Activated CD8-positive, alpha-beta memory T cell treated with anti-CD3 and anti-CD28 coated beads for 1 hour (primary cell): ENCODE results near the gene YY1AP1.
"Not testable (repeated sequence)": the region's sequence is repeated elsewhere in the genome, so short reads cannot be mapped to it uniquely, and the experiment has no call there.

Experiments used
- DNase-seq, 2 donors: peaks; one replicate each; pipeline ENCODE4 v3.0.0-alpha.2; 2020; ENCODE audit warnings: low read depth in 1 of 2; ENCODE audit errors: extremely low read depth in 1 of 2

YY1AP1 gene

GRCh38 chr1:155688324-155689080, at the start of gene YY1AP1:
YY1AP1 (minus strand) TSS chr1:155688774; CDS start chr1:155680436, 8,338 bp downstream.
- DNase-seq = peak; percentile 78 to 87

GRCh38 chr1:155729031-155729898, 40.7 kb upstream of the YY1AP1 start:
- peak in 1 of 2 donors; percentile 5 for DNase-seq

- DNase-seq = no peak
Observed at GRCh38 chr1:155725142-155725541, 36.6 kb upstream of the YY1AP1 start.

- DNase-seq = no peak
Observed at GRCh38 chr1:155719703-155720102, 31.1 kb upstream of the YY1AP1 start.

- DNase-seq = not testable (repeated sequence)
Observed at GRCh38 chr1:155718524-155719115, 30.0 kb upstream of the YY1AP1 start.

GRCh38 chr1:155717041-155717440, 28.5 kb upstream of the YY1AP1 start:
- no peak for DNase-seq

- no peak for DNase-seq
Observed at GRCh38 chr1:155715777-155716176, 27.2 kb upstream of the YY1AP1 start.

- not testable (repeated sequence) for DNase-seq
Observed at GRCh38 chr1:155715056-155715455, 26.5 kb upstream of the YY1AP1 start.

- no peak for DNase-seq
Observed at GRCh38 chr1:155713075-155713474, 24.5 kb upstream of the YY1AP1 start.

- DNase-seq = not testable (repeated sequence)
Observed at GRCh38 chr1:155712636-155713035, 24.1 kb upstream of the YY1AP1 start.

GRCh38 chr1:155711457-155711856, 22.9 kb upstream of the YY1AP1 start:
- not testable (repeated sequence) for DNase-seq

- DNase-seq = no peak
Observed at GRCh38 chr1:155709391-155709790, 20.8 kb upstream of the YY1AP1 start.

GRCh38 chr1:155706139-155706538, 17.6 kb upstream of the YY1AP1 start:
- DNase-seq = no peak

GRCh38 chr1:155704414-155704813, 15.8 kb upstream of the YY1AP1 start:
- not testable (repeated sequence) for DNase-seq

GRCh38 chr1:155703216-155703615, 14.6 kb upstream of the YY1AP1 start:
- no peak for DNase-seq

- not testable (repeated sequence) for DNase-seq
Observed at GRCh38 chr1:155701675-155702074, 13.1 kb upstream of the YY1AP1 start.

GRCh38 chr1:155699062-155699461, 10.5 kb upstream of the YY1AP1 start:
- not testable (repeated sequence) for DNase-seq

GRCh38 chr1:155698382-155699038, 9.9 kb upstream of the YY1AP1 start:
- no peak for DNase-seq

- DNase-seq = not testable (repeated sequence)
Observed at GRCh38 chr1:155697616-155698015, 9.0 kb upstream of the YY1AP1 start.

- no peak for DNase-seq
Observed at GRCh38 chr1:155697046-155697445, 8.5 kb upstream of the YY1AP1 start.

- DNase-seq = no peak
Observed at GRCh38 chr1:155696524-155696923, 8.0 kb upstream of the YY1AP1 start.
